Frontal cortex (tissue), 4 donors: Measurements from ENCODE around the gene DNAJB9. TPM values are rescaled to one million over a fixed set of nuclear protein-coding genes. Genes with fewer than 3 reads are reported as not detected.

Source experiments
- DNase-seq, 2 donors: peaks; one replicate each; pipeline ENCODE4 v3.0.0; 2012; ENCODE audit warnings: low spot score in 2 of 2
- FAIRE-seq: peaks from 2 replicates; lab custom pipeline; 2012; peaks lifted over from hg19 to GRCh38; lab: Jason Lieb, UNC
- total RNA-seq: library from RNA; depleted of rRNA; stranded (reverse); fragments of >200 nt; gene quantifications from one replicate; pipeline ENCODE4 v1.2.3, GENCODE V29; 2014
- donor health status: control.
- donor health status: control.
- donor health status: control.

The DNAJB9 gene
- total RNA-seq, 1 donor from 2014 or later = 66.4 TPM

DNA sequence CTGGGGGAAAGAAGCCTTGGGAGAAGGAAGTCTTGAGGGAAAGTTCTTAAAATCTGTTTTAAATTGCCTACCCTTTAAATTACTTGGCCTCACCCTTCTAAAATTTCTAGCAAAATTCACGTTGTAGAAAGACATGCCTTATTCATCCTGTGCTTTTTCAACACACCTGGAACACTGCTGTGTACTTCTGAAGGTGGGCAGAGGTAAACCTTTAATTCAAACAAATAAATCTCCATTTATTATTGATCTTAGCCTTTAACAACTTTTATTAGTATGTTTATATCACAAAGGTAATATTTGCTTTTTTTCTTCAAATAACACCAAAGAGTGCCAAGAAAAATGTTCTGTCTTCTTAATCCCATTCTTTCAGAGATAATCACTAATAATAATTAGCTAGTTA lies 30.7 kb downstream of the DNAJB9 start:
- DNase-seq (no peak), FAIRE-seq (no peak)

DNA sequence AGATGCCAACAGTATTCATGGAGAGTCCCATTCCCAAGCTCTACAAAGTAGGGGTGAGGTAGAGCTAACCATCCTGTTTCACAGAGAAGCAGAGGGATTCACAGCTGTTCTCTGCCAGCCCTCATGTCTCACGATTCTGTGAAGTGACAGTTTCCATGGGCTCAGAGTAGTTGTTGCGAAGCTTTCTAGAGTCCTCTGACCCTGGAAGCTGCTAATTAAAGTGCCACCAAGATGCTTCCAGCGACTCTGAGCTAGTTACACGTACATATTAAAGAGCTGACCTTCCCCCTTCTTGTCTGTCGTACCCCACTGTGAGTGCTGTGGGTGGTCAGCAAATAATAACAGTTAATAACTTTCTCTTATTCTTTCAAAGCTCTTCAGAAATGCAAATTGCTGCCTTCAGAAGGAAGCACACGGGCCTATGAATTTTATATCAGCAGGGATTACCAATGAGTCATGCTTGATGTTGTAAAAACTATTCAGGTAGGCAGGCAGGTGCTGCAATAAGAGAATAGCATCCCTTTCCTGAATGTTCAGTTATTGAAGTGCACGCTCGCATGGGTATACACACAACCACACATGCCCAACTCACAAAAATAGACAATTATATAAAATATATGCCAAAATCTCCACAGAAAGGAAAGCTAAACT lies 34.1 kb downstream of the DNAJB9 start:
- DNase-seq = no peak
- no peak for FAIRE-seq

GRCh38 chr7:108604307-108605077 lies 34.8 kb downstream of the DNAJB9 start:
- FAIRE-seq (no peak), DNase-seq (no peak)

- no peak for FAIRE-seq
- DNase-seq = no peak
Observed at GRCh38 chr7:108605559-108606201, 36.0 kb downstream of the DNAJB9 start.

- no peak for DNase-seq
- no peak for FAIRE-seq
Observed at GRCh38 chr7:108609643-108610042, 40.0 kb downstream of the DNAJB9 start.

DNA sequence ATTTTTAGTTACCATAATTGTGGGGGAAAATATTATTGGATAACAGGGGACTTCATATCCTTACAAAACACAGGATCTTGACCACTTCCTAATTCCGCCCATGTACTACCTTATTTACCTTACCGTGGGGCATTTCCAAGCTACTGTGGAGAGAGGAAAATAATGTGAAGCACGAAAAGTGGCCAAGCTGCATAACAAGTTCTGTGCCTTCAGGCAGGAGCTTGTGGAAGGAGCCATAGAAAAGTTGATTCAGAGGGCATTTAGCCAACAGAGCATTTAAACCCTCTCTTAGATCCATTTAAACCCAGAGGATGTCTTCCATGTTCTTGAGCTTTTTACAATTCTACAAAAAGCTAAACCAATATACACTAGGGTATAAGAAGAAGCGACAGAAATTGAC lies 41.6 kb downstream of the DNAJB9 start:
- FAIRE-seq = no peak
- no peak for DNase-seq

DNA sequence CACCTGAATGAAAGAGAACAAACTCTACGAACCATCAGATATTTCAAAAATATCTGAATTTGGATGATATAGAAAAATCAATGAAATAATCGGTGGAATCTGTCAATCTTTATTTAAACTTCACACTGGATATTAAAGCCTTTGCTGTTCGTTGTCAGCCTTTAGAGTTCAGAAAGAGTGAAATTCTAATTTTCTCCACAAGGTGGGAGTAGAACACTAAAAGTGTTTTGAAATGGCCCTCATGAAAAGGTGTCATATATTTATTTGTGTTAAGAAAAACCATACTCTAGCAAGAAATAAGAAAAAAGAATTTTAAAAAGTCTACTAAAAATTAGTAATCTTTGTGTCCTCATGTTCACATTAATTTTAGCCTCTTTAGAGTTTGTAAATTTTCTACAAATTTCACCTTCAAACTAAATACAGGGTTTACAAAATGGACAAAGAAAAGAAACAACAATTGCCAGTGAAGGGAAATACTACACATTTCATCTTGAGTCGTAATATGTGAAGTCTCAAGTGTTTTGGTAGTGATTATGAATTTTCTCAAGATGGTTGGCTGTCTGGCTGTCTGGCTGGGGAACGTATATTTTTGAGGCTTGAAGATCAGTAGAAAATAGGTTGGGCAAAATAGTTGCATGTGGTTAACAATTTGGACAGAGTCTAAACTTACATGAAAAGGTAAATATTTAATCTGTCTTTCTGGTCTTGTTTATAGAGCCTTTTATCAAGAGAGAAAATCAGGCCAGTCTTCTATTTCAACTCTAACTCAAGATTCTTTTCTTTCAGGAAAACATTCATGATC lies 43.7 kb downstream of the DNAJB9 start:
- DNase-seq (peak in 1 of 2 donors; percentile 30), FAIRE-seq (peak; percentile 97)

- FAIRE-seq (no peak), DNase-seq (no peak)
Observed at GRCh38 chr7:108613949-108614381, 44.3 kb downstream of the DNAJB9 start.

DNA sequence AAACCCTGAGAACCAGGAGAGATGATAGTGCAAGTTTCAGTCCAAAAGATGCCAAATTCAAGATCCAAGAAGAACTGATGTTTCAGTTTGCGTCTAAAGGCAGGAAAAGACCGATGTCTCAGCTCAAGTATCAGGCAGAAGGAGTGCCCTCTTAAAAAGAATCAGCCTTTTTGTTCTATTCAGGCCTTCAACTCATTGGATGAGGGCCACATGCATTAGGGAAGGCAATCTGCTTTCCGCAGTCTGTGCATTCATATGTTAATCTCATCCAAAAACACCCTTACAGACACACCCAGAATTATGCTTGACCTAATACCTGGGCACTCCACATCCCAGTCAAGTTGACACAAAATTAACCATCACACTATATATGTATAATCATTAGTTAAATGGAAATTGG lies 45.2 kb downstream of the DNAJB9 start:
- no peak for DNase-seq
- FAIRE-seq = no peak

DNA sequence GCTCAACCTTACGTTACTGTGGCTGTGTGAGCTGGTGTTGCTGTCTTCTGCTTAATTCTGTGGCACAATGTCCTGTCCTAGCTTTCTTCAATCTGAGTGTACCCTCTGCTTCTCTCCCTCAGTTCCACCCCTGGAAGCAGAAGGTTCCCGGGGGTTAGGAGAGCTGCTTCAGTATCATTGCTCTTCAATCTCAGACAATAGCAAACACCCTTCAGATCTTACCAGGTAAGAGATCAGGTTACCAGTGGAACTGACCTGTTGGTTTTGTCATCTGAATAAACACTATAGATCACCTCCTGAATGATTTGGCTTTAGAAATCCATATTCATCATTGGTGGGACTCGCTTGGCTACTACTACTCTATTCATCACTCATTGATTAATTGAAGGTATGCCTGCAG lies 48.4 kb downstream of the DNAJB9 start:
- DNase-seq (no peak), FAIRE-seq (no peak)

DNA sequence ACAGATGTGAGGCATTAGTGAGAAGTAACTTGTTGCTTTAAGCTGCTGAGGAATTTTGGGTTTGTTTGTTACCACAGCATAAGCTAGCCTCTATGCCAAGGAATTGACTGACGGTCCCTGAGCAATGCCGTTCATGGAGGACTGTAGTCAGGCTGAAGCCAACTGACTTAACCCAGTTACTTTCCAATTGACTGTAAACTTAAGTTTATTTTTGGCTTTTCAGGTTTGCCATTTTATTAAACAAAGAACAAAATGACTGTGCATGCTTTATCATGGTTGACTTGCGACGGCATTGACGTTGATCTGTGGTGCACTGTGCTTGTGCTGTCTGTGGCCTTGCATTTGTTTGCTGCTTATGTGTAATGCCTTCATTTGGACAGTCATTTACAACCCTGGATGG lies 53.5 kb downstream of the DNAJB9 start:
- FAIRE-seq = no peak

More for the DNA sequence above, 53.5 kb downstream of the DNAJB9 start:
- no peak for DNase-seq

Other genes starting within 250 kb of the DNAJB9 start
- 143 TPM for gene NRCAM, start 113.4 kb upstream of the DNAJB9 start, total RNA-seq
- 85.6 TPM for gene PNPLA8, start 43.7 kb upstream of the DNAJB9 start, total RNA-seq
- gene THAP5, start 168 bp upstream of the DNAJB9 start, total RNA-seq = 78.3 TPM